Ovary (tissue), 9 donors: Measurements from ENCODE around the gene ELP5. TPM values are rescaled to one million over a fixed set of nuclear protein-coding genes. Genes with fewer than 3 reads are reported as not detected.

ENCODE experiments used
- DNase-seq, 5 donors: peaks; one replicate each; pipeline ENCODE4 v3.0.0-alpha.2; 2019 to 2020
- H3K27ac ChIP-seq, 2 donors: fragments of 200-600 bp; one replicate each; pipeline versions ENCODE4 v1.5.1 to v1.8.0; 2019 to 2022
- H3K27me3 ChIP-seq: fragments of 200-600 bp; one replicate; pipeline ENCODE4 v1.8.0; 2022
- H3K36me3 ChIP-seq: fragments of 200-600 bp; sonication (generic); one replicate; pipeline ENCODE4 v1.5.1; 2019
- H3K4me1 ChIP-seq: one replicate; pipeline ENCODE4 v1.8.1; 2013; ENCODE audit warnings: mild to moderate bottlenecking, moderate library complexity; ENCODE audit not compliant: insufficient read depth
- H3K4me3 ChIP-seq: fragments of 200-600 bp; sonication (generic); one replicate; pipeline ENCODE4 v1.5.1; 2017
- H3K9me3 ChIP-seq, 2 donors: fragments of 200-600 bp in 1 of 2; sonication (generic) in 1 of 2; one replicate each; pipeline versions ENCODE4 v1.5.1 to v1.8.1; 2013 to 2019; ENCODE audit warnings: mild to moderate bottlenecking in 1 of 2, moderate library complexity in 1 of 2
- EP300 ChIP-seq: sonication (generic); formaldehyde crosslinking; IDR thresholded peaks from one replicate; pipeline ENCODE4 v1.6.1; 2017; ENCODE audit warnings: antibody characterized with exemption
- POLR2A ChIP-seq: fragments of 450-650 bp; IDR thresholded peaks from one replicate; pipeline ENCODE4 v1.6.1; 2017; ENCODE audit warnings: antibody characterized with exemption, mild to moderate bottlenecking, moderate library complexity
- WGBS, 3 donors: extraction: QIAGEN DNeasy Blood & Tissue Kit in 1 of 3; methylation state at CpG; one replicate each; pipeline versions ENCODE4 v1.1.5 to v1.1.7; 2013 to 2017; 5-methylcytosine and 5-hydroxymethylcytosine counted together
- intact Hi-C, 4 donors: fragments of 100-400 bp; cut with DNase I; formaldehyde crosslinking; loops; one replicate each; pipeline versions ENCODE4 v1.11.0 to v1.15.1; 2022 to 2023
- polyA plus RNA-seq, 2 donors: library from polyadenylated mRNA; stranded (reverse); fragments of 200-250 nt in 1 of 2; fragments of 350-450 nt in 1 of 2; fragmentation: Illumina TruSeq in 1 of 2; extraction: RNeasy Lipid Tissue Mini Kit (QIAGEN cat#74804) in 1 of 2; gene quantifications; one replicate each; pipeline ENCODE4 v1.2.3, GENCODE V29; 2013 to 2014
- total RNA-seq, 7 donors: library from RNA; depleted of rRNA in 2 of 7; stranded (reverse); fragments of >200 nt in 2 of 7; fragmentation: NEBNext Ultra II Directional in 3 of 7; extraction: Animal tissue kit (Norgen Biotek cat#: 25700) in 3 of 7; gene quantifications; one replicate each; pipeline versions ENCODE4 v1.1.0 to v1.2.4, GENCODE V29; 2016 to 2023
- TF ChIP-seq, protein P1 (sequence below), 3 donors: fragments of 450-650 bp in 2 of 3; fragments of 200-600 bp in 1 of 3; IDR thresholded peaks; one replicate each; pipeline versions ENCODE4 v1.5.1 to v1.8.0; 2016 to 2022; ENCODE audit warnings: antibody characterized with exemption in 3 of 3, mild to moderate bottlenecking in 1 of 3
- donor health status: DM: no; HTN: no; CAD: no; lungs with moderate emphysema.
- donor health status: DM: no; HTN: no; CAD: no.
- donor health status: Bipolar disorder and iron deficiency.
- donor health status: DM: yes; HTN: yes; CAD: no.
- donor health status: DM: no; HTN: no; CAD: no.
- donor health status: DM: yes; HTN: yes; CAD: no.

The ELP5 gene
- total and polyA plus RNA-seq, 9 donors = 18.7 to 56.0 (median 40.6) TPM

DNA sequence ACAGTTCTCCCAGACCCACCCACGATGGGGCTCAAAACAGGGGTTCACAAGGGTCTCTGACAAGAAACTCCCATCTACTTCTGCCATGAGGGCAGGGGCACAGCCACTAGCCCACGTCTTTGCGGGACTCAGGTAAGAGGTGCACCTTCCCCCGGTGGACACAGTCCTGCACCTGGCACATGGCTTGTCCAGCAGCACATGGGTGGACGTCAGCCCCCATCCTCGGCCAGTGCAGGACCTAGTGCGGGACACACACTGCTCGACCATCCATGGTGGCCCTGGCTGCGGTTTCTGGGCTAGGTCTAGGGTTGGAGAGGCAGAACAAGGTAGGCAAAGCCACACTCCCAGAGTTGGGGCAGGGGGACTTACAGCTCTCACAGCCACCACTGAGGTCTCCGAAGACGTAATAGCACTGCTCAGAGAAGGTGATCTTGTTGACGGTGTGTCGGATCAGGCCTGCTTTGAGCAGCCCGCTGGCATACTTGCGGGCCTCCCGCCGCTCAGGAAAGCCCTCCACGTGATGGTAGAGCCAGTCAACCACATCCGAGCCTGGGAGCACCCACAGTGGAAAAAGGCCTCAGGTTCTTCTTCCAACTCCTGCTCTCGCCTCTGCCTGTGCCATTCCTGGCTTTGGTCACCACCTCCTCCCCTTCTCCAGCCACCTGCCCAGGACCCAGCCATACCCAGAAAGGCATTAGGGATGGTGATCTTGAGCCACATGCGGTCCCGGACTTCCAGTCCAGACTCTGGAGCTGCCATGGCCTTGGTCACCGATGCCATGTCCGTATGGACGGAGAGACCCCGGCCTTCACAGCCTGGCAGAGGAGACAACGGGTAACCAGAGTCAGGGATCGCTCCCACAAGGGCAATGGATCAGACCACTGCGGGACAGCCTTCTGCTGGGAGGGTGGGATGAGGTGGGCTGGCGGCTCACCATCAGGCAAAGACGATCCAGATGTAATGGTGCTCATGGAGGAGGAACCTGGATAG, 25.0 kb upstream of the ELP5 start:
- WGBS, 3 donors = 88 to 90% (median 88%) methylated on average over 29 to 31 of the region's 31 CpGs
- intact Hi-C loops = no loop called here
- no peak overlapping the region for H3K4me3 ChIP-seq
- no peak for DNase-seq
- TF ChIP-seq EP300 = no peak
- TF ChIP-seq, protein P1, sequence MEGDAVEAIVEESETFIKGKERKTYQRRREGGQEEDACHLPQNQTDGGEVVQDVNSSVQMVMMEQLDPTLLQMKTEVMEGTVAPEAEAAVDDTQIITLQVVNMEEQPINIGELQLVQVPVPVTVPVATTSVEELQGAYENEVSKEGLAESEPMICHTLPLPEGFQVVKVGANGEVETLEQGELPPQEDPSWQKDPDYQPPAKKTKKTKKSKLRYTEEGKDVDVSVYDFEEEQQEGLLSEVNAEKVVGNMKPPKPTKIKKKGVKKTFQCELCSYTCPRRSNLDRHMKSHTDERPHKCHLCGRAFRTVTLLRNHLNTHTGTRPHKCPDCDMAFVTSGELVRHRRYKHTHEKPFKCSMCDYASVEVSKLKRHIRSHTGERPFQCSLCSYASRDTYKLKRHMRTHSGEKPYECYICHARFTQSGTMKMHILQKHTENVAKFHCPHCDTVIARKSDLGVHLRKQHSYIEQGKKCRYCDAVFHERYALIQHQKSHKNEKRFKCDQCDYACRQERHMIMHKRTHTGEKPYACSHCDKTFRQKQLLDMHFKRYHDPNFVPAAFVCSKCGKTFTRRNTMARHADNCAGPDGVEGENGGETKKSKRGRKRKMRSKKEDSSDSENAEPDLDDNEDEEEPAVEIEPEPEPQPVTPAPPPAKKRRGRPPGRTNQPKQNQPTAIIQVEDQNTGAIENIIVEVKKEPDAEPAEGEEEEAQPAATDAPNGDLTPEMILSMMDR (IDR thresholded peaks at IDR 0.05) = no peak
- TF ChIP-seq POLR2A = no peak
- no peaks in the 10 kb centered on the region for H3K9me3 ChIP-seq
- H3K36me3 ChIP-seq = no peaks in the 10 kb centered on the region
- peaks cover 2% of the 10 kb centered on the region for H3K4me1 ChIP-seq
- H3K27me3 ChIP-seq = no peaks in the 10 kb centered on the region
- H3K27ac ChIP-seq = no peak overlapping the region

DNA sequence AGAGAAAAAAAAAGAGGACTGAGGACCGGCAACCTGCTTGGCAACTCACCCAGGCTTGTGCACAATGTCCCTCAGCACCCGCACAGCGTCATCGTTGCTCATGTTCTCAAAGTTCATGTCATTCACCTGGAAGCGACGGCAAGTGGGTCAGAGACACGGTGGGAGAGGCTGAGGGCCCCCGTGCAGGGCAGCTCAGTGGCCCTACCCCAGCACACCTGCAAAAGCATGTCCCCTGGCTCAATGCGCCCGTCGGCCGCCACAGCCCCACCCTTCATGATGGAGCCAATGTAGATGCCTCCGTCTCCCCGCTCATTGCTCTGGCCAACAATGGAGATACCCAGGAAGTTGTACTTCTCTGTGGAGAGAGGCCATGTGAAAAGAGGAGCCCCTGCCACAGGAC, 23.1 kb upstream of the ELP5 start:
- no peak overlapping the region for H3K27ac ChIP-seq
- DNase-seq = no peak
- intact Hi-C loops = no loop called here
- H3K4me1 ChIP-seq = peaks cover 9% of the 10 kb centered on the region
- TF ChIP-seq EP300 = no peak
- no peak for TF ChIP-seq POLR2A
- TF ChIP-seq, protein P1 (IDR thresholded peaks at IDR 0.05) = no peak
- no peaks in the 10 kb centered on the region for H3K9me3 ChIP-seq
- 82 to 87% (median 85%) methylated on average over 14 of the region's 14 CpGs for WGBS, 3 donors
- no peaks in the 10 kb centered on the region for H3K27me3 ChIP-seq
- no peak overlapping the region for H3K4me3 ChIP-seq
- no peaks in the 10 kb centered on the region for H3K36me3 ChIP-seq

DNA sequence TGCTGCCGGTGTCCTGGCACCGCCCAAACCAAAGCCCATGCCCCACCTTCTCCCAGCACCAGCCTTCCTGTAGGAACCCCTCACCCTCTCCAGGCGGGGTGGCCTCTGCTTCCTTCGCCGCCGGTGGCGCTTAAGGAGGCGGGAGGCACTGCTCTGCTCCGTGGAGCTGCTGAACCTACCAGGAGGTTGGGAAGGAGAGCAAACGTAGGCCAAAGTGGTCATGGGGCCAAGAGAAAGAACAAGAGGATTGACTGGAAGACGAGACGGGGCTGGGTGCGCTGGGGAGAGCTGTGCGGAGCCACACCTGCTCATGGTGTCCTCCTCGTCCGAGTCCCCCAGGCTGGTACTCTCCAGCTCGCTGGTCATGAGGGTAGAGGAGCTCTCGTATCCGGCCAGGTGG, 22.5 kb upstream of the ELP5 start:
- no peak for TF ChIP-seq POLR2A
- TF ChIP-seq EP300 = no peak
- TF ChIP-seq, protein P1 (IDR thresholded peaks at IDR 0.05) = no peak
- no peaks in the 10 kb centered on the region for H3K9me3 ChIP-seq
- intact Hi-C loops = no loop called here
- H3K27me3 ChIP-seq = no peaks in the 10 kb centered on the region
- no peaks in the 10 kb centered on the region for H3K36me3 ChIP-seq
- no peak for DNase-seq
- H3K4me1 ChIP-seq = peaks cover 9% of the 10 kb centered on the region
- no peak overlapping the region for H3K27ac ChIP-seq
- H3K4me3 ChIP-seq = no peak overlapping the region
- 88 to 92% (median 91%) methylated on average over 19 of the region's 19 CpGs for WGBS, 3 donors

DNA sequence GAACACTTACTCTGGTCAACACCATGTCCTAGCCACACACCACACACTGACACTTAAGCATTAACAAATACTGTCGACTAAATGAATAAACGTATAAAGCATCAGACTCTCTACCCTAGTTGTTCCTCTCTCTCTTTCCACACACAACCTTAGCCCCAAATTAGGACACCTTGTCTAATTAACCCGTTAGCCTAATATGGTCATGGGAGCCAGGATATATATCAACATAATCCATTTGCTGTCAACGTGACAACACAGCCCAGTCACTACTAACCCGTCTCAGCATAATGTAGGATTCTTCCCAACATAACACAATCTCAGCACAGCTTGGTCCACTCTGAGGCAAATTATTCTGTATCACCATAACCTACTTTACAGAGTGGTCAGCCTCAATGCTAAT, 19.9 kb upstream of the ELP5 start:
- Histone ChIP-seq H3K27ac (no peak overlapping the region), H3K27me3 (no peaks in the 10 kb centered on the region), H3K36me3 (no peaks in the 10 kb centered on the region), H3K4me1 (peaks cover 9% of the 10 kb centered on the region), H3K4me3 (no peak overlapping the region), H3K9me3 (no peaks in the 10 kb centered on the region)
- WGBS, 3 donors = 66 to 75% (median 69%) methylated on average over 5 of the region's 5 CpGs
- intact Hi-C loops = no loop called here
- TF ChIP-seq POLR2A = no peak
- TF ChIP-seq EP300 = no peak
- TF ChIP-seq, protein P1 (IDR thresholded peaks at IDR 0.05) = no peak
- DNase-seq = no peak
